ENCODE results near the gene CASP6. TPM values are rescaled to one million over a fixed set of nuclear protein-coding genes. Genes with fewer than 3 reads are reported as not detected.

The CASP6 gene
- total and polyA plus RNA-seq, 2 of the 8 experiments (the other 6 are each of a cell fraction or from before 2014, with no cell fraction given): 29.5 to 35.1 TPM

DNA sequence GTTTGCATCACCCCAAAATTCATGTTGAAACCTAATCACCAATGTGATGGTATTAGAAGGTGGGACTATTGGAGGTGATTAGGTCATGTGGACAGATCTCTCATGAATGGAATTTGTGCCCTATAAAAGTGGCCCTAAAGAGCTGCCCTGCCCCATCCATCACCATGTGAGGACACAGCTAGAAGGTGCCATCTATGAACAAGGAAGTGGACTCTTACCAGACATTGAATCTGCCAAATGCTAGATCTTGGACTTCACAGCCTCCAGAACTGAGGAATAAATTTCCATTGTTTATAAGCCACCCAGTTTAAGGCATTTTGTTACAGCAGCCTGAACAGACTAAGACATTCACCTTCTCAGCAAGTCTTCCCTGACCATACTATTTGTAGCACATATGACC is 19.1 kb upstream of the CASP6 start:
- H4K8ac ChIP-seq (ENCODE audit: extremely low read depth, insufficient read depth, low read length): no peak overlapping the region
- DNase-seq (ENCODE audit: low read depth in 1 of 2, low spot score in 2 of 2): no peak
- H3K9me3 ChIP-seq (ENCODE audit: insufficient read depth in 2 of 2, low read depth in 1 of 2, low read length in 1 of 2): no peaks in the 10 kb centered on the region
- H2BK120ac ChIP-seq (replicated peaks; ENCODE audit: low read depth, low read length): no peak overlapping the region
- H3K23ac ChIP-seq (ENCODE audit: insufficient read length): no peak overlapping the region
- H3K9ac ChIP-seq (replicated peaks in 1 of 4; ENCODE audit: extremely low read depth in 1 of 4, low read depth in 3 of 4, low read length in 3 of 4): no peak overlapping the region
- H3K36me3 ChIP-seq (ENCODE audit: control insufficient read depth in 2 of 4, insufficient read depth in 4 of 4, low read length in 3 of 4): peaks cover 0 to 8% (median 3%) of the 10 kb centered on the region in 4 experiments; a peak in 6 of 8 replicates
- no peak overlapping the region for H3K18ac ChIP-seq (ENCODE audit: extremely low read depth, low read length)
- no peaks in the 10 kb centered on the region for H3K4me1 ChIP-seq (replicated peaks in 1 of 4; ENCODE audit: control insufficient read depth in 3 of 4, insufficient read depth in 4 of 4, low read length in 3 of 4)
- no peak overlapping the region for H2AK5ac ChIP-seq (ENCODE audit: low read depth, low read length)
- no peak overlapping the region for H3K27ac ChIP-seq (ENCODE audit: low read depth, low read length)
- peaks cover 14 to 75% of the 10 kb centered on the region in 2 experiments for H3K79me2 ChIP-seq (ENCODE audit: control insufficient read depth in 1 of 2, insufficient read depth in 2 of 2, low read length in 2 of 2)
- H2BK20ac ChIP-seq (ENCODE audit: low read length): no peak overlapping the region
- H2BK5ac ChIP-seq (ENCODE audit: low read depth, low read length): no peak overlapping the region
- H2BK15ac ChIP-seq (ENCODE audit: low read length): no peak overlapping the region
- no peak overlapping the region for H4K91ac ChIP-seq (replicated peaks; ENCODE audit: insufficient read length, low read length)
- ChIA-PET POLR2A (ENCODE audit: partially characterized antibody) (no interaction called here), CTCF (ENCODE audit: partially characterized antibody) (interaction anchor here (1.1 kb wide), 1 partner anchor 18 kb away, joined by 3 read pairs; no protein-coding TSS in a partner anchor)
- no peaks in the 10 kb centered on the region for H3K27me3 ChIP-seq (replicated peaks in 1 of 4; ENCODE audit: control insufficient read depth in 3 of 4, extremely low read depth in 1 of 4, insufficient read depth in 3 of 4, low read length in 3 of 4)
- 0 out of 2 replicates have a peak, but pooled peaks cover 2% of the 10 kb centered on the region for H3K79me1 ChIP-seq (ENCODE audit: low read depth, low read length)
- no peak overlapping the region for H2BK12ac ChIP-seq (ENCODE audit: low read depth, low read length)
- no peak overlapping the region for H3K4ac ChIP-seq (replicated peaks; ENCODE audit: insufficient read length, low read depth, low read length)
- no peak overlapping the region for H3K14ac ChIP-seq (ENCODE audit: insufficient read length)
- no peaks in the 10 kb centered on the region for H4K20me1 ChIP-seq (replicated peaks in 1 of 2; ENCODE audit: control insufficient read depth in 1 of 2, insufficient read depth in 2 of 2, low read length in 2 of 2)
- H3K23me2 ChIP-seq (ENCODE audit: low read depth, low read length): no peaks in the 10 kb centered on the region
- no peak overlapping the region for H2AFZ ChIP-seq (ENCODE audit: low read length)
- H3K4me3 ChIP-seq (ENCODE audit: extremely low read depth in 1 of 4, insufficient read depth in 2 of 4, low read depth in 3 of 4, low read length in 4 of 4): no peak overlapping the region
- no peak for FAIRE-seq
- H3K56ac ChIP-seq (replicated peaks; ENCODE audit: insufficient read length, low read depth, low read length): no peak overlapping the region
- no peak overlapping the region for H3K4me2 ChIP-seq (ENCODE audit: insufficient read depth in 1 of 2, low read depth in 2 of 2, low read length in 2 of 2)
- no peak overlapping the region for H4K5ac ChIP-seq (ENCODE audit: insufficient read length, low read depth, low read length)
- no peak for TF ChIP-seq HDAC2 (IDR thresholded peaks at IDR 0.05; ENCODE audit: borderline replicate concordance in 1 of 2, low read depth in 2 of 2, low read length in 2 of 2)
